Kidney epithelial cell (primary cell): ENCODE results near the gene CDY1. TPM values are rescaled to one million over a fixed set of nuclear protein-coding genes. Genes with fewer than 3 reads are reported as not detected.
"Not testable (repeated sequence)": the region's sequence is repeated elsewhere in the genome, so short reads cannot be mapped to it uniquely, and the experiment has no call there.

Source experiments
- DNase-seq: peaks from one replicate; pipeline ENCODE4 v3.0.0-alpha.2; 2010; ENCODE audit warnings: low read depth
- H3K27me3 ChIP-seq: 2 replicates; pipeline ENCODE4 v1.6.0; 2011; ENCODE audit warnings: low read length; ENCODE audit not compliant: control insufficient read depth, insufficient read depth
- H3K36me3 ChIP-seq: 2 replicates; pipeline ENCODE4 v1.5.1; 2011; ENCODE audit warnings: low read length; ENCODE audit not compliant: control insufficient read depth, insufficient read depth
- H3K4me3 ChIP-seq: 2 replicates; pipeline ENCODE4 v1.5.1; 2011; ENCODE audit warnings: low read depth, mild to moderate bottlenecking, control low read depth, low read length
- total RNA-seq: library from RNA; depleted of rRNA; stranded (reverse); fragments of >200 nt; gene quantifications from 2 replicates; pipeline ENCODE4 v1.2.3, GENCODE V29; 2015

Gene CDY1, protein sequence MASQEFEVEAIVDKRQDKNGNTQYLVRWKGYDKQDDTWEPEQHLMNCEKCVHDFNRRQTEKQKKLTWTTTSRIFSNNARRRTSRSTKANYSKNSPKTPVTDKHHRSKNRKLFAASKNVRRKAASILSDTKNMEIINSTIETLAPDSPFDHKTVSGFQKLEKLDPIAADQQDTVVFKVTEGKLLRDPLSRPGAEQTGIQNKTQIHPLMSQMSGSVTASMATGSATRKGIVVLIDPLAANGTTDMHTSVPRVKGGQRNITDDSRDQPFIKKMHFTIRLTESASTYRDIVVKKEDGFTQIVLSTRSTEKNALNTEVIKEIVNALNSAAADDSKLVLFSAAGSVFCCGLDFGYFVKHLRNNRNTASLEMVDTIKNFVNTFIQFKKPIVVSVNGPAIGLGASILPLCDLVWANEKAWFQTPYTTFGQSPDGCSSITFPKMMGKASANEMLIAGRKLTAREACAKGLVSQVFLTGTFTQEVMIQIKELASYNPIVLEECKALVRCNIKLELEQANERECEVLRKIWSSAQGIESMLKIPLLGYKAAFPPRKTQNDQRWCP
- not detected in 2 replicates for total RNA-seq

DNA sequence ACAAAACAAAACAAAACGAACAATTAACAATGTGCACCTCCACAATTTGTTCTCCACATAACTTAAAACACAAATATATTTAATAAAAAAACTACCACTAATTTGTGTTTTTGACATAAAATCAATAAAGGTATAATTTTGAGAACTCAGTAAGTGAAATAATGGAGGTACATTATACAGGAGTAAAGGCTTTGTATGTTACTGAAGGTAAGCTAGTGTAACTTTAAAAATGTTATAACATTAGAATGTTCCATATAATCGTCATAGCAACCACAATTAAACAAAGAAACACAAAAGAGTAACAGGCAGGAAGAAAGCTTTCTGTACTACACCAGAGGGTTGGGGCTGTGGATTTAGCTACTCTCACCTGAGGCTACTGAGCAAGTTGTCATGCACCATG is at the start of gene CDY1:
CDY1 (plus strand) TSS at position 301 of the 400 bp plus-strand sequence. CDS start 326 bp downstream, outside the sequence.
- not testable (repeated sequence) for H3K27me3 ChIP-seq, H3K36me3 ChIP-seq, DNase-seq, H3K4me3 ChIP-seq

DNA sequence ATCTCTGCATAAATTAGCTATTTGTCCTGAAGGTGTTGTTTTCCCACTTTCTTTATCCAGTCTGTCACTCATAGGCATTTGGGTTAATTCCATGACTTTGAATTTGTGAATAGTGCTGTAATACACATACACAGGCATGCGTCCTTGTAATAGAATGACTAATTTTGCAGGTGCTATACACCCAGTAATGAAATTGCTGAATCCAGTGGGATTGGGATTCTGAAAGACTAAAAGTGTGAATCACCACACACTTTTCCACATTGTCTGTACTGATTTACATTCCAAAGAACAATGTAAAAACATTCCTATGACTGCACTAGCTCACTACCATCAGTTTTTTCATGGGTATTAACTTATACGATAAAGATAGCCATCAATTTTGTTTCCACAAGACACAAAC is 28.6 kb upstream of the CDY1 start:
- H3K4me3 ChIP-seq, DNase-seq, H3K27me3 ChIP-seq, H3K36me3 ChIP-seq: not testable (repeated sequence)

DNA sequence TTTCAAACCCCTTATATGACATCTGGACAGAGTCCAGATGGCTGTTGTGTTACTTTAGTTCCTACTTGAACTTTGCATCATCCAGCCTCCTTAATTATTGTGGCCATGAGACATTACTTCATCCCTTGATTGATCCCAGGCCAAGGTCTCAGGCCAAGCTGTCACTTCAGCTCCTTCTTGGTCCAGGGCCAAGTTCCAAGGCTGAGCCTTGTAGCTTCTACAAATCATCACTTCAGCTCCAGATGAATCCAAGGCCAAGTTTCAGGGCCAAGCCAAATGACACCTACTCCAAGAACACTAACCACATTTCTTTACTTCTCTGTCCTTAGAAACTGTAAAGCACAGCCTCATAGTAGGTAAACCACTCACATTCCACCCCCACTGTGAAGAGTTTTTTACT is 1.7 kb upstream of the CDY1 start:
- DNase-seq, H3K36me3 ChIP-seq, H3K27me3 ChIP-seq, H3K4me3 ChIP-seq: not testable (repeated sequence)

DNA sequence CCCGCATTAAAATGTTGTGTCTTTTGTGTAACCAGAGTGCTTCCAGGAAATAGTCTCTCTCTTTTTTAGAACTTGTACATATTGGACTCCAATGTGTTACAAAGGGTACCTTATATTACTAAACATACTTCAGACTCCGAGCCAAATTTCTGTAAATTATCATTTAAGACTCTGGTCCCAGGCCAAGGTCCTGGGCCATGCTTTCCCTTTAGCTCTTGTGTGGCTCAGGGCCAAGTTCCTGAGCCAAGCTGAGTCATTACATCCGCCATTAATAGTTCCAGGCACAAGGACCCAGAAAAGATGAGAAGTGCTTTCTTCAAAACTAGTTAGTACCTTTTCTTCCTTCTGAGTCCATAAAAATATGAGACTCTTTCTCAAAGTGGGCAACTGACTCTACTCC is 4.6 kb downstream of the CDY1 start:
- not testable (repeated sequence) for H3K4me3 ChIP-seq, DNase-seq, H3K27me3 ChIP-seq, H3K36me3 ChIP-seq

DNA sequence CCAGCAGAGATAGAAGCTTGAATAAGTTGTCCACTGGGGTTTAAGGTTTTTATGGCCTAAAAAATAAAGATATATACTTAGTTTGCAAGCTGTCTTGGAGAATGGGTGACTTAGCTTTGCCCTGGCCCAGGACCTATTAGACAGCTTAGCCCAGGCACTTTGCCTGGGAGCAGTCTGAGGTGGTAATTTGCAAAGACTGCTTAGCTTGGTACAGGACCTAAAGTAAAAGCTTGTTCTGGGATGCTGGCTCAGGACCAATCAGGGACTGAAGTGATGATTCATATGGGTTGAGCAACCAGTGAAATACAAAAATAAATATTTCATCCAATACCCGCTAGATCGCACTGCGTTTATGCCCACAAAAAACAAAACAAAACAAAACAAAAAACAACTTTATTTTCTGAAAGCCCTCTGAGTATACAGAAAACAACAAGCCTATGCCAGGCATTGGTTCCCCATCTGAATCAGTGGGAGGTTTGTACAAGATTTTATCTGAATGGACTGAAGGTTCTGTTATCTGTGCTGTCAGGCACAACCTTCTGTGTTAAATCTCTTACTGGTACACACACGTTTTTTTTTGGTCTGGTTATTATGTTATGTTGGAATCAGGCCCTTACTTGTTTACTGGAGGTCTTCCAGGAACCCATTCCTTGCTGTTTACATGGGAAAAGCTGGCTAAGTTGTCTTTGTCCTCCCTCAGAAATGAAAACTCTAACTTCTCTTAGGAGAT is 8.6 kb downstream of the CDY1 start:
- H3K36me3 ChIP-seq, DNase-seq, H3K4me3 ChIP-seq, H3K27me3 ChIP-seq: not testable (repeated sequence)

DNA sequence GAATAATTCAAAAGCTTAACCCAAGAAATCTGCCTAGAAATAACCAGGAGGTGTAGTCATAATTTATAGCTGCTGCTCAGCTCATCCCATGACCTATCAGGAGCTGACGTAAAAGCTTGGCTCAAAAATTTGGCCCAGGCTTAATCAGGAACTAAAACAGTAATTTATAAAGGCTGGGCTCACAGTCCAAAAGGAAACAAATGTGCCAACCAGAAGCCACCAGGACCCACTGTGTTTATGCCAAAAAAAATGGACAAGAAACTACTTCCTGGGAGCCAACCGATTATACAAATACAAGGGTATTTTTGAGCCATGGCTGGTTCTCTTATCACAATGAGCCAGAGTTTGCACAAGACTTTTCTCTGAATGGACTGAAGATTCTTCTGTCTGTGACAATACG is 17.9 kb downstream of the CDY1 start:
- not testable (repeated sequence) for H3K36me3 ChIP-seq, H3K27me3 ChIP-seq, H3K4me3 ChIP-seq, DNase-seq

DNA sequence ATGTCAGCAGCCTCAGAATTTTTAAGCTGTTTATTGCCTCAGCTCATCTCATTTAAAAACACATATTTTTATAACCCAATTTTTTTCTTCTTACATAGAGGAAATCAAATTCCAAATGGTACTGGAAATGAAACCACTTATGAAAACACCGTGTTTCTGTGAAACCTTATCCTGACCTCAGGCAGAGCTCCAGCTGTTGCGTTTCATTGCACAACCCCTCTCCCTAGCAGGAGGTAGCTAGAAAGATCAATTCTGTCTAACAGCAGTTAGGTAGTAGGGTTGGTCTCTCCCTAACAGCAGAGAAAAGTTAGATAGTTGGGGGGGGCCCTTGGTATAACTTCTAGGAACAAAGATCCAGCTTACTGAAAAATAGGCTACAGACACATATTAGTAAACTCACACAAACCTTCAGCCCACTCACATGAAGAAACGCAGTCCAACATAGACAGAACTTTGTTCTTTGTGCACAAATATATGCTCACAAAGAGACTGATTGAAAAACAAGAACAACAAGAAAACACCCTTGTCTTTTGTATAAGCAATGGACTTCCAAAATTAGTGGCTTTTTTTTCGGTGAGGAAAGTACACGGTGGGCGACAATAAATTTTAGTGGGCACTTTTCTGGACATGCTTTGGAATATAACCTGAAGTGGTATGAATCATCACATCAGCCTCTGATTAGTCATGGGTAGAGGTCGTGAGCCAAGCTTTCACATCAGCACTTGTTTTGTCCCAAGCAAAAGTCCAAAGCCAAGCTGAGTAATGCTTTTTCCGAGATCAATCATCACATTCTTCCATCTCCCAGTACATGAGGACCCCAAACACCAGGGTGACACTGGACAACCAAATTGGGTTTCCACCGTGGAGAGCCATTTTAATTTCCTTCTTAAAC is 21.4 kb downstream of the CDY1 start:
- not testable (repeated sequence) for H3K27me3 ChIP-seq, H3K4me3 ChIP-seq, H3K36me3 ChIP-seq, DNase-seq
